Ovary (tissue), 9 donors: ENCODE data around the gene BTF3. TPM values are rescaled to one million over a fixed set of nuclear protein-coding genes. Genes with fewer than 3 reads are reported as not detected.
"Not testable (repeated sequence)": the region's sequence is repeated elsewhere in the genome, so short reads cannot be mapped to it uniquely, and the experiment has no call there.

Source experiments
- DNase-seq, 5 donors: peaks; one replicate each; pipeline ENCODE4 v3.0.0-alpha.2; 2019 to 2020
- H3K27ac ChIP-seq, 2 donors: fragments of 200-600 bp; one replicate each; pipeline versions ENCODE4 v1.5.1 to v1.8.0; 2019 to 2022
- H3K27me3 ChIP-seq: fragments of 200-600 bp; one replicate; pipeline ENCODE4 v1.8.0; 2022
- H3K36me3 ChIP-seq: fragments of 200-600 bp; sonication (generic); one replicate; pipeline ENCODE4 v1.5.1; 2019
- H3K4me1 ChIP-seq: one replicate; pipeline ENCODE4 v1.8.1; 2013; ENCODE audit warnings: mild to moderate bottlenecking, moderate library complexity; ENCODE audit not compliant: insufficient read depth
- H3K4me3 ChIP-seq: fragments of 200-600 bp; sonication (generic); one replicate; pipeline ENCODE4 v1.5.1; 2017
- H3K9me3 ChIP-seq, 2 donors: fragments of 200-600 bp in 1 of 2; sonication (generic) in 1 of 2; one replicate each; pipeline versions ENCODE4 v1.5.1 to v1.8.1; 2013 to 2019; ENCODE audit warnings: mild to moderate bottlenecking in 1 of 2, moderate library complexity in 1 of 2
- EP300 ChIP-seq: sonication (generic); formaldehyde crosslinking; IDR thresholded peaks from one replicate; pipeline ENCODE4 v1.6.1; 2017; ENCODE audit warnings: antibody characterized with exemption
- POLR2A ChIP-seq: fragments of 450-650 bp; IDR thresholded peaks from one replicate; pipeline ENCODE4 v1.6.1; 2017; ENCODE audit warnings: antibody characterized with exemption, mild to moderate bottlenecking, moderate library complexity
- WGBS, 3 donors: extraction: QIAGEN DNeasy Blood & Tissue Kit in 1 of 3; methylation state at CpG; one replicate each; pipeline versions ENCODE4 v1.1.5 to v1.1.7; 2013 to 2017; 5-methylcytosine and 5-hydroxymethylcytosine counted together
- intact Hi-C, 4 donors: fragments of 100-400 bp; cut with DNase I; formaldehyde crosslinking; loops; one replicate each; pipeline versions ENCODE4 v1.11.0 to v1.15.1; 2022 to 2023
- polyA plus RNA-seq, 2 donors: library from polyadenylated mRNA; stranded (reverse); fragments of 200-250 nt in 1 of 2; fragments of 350-450 nt in 1 of 2; fragmentation: Illumina TruSeq in 1 of 2; extraction: RNeasy Lipid Tissue Mini Kit (QIAGEN cat#74804) in 1 of 2; gene quantifications; one replicate each; pipeline ENCODE4 v1.2.3, GENCODE V29; 2013 to 2014
- total RNA-seq, 7 donors: library from RNA; depleted of rRNA in 2 of 7; stranded (reverse); fragments of >200 nt in 2 of 7; fragmentation: NEBNext Ultra II Directional in 3 of 7; extraction: Animal tissue kit (Norgen Biotek cat#: 25700) in 3 of 7; gene quantifications; one replicate each; pipeline versions ENCODE4 v1.1.0 to v1.2.4, GENCODE V29; 2016 to 2023
- TF ChIP-seq, protein P1 (sequence below), 3 donors: fragments of 450-650 bp in 2 of 3; fragments of 200-600 bp in 1 of 3; IDR thresholded peaks; one replicate each; pipeline versions ENCODE4 v1.5.1 to v1.8.0; 2016 to 2022; ENCODE audit warnings: antibody characterized with exemption in 3 of 3, mild to moderate bottlenecking in 1 of 3
- donor health status: DM: no; HTN: no; CAD: no; lungs with moderate emphysema.
- donor health status: DM: no; HTN: no; CAD: no.
- donor health status: Bipolar disorder and iron deficiency.
- donor health status: DM: yes; HTN: yes; CAD: no.
- donor health status: DM: no; HTN: no; CAD: no.
- donor health status: DM: yes; HTN: yes; CAD: no.

Gene BTF3
- total and polyA plus RNA-seq, 9 donors: 648 to 1,776 (median 975) TPM

DNA sequence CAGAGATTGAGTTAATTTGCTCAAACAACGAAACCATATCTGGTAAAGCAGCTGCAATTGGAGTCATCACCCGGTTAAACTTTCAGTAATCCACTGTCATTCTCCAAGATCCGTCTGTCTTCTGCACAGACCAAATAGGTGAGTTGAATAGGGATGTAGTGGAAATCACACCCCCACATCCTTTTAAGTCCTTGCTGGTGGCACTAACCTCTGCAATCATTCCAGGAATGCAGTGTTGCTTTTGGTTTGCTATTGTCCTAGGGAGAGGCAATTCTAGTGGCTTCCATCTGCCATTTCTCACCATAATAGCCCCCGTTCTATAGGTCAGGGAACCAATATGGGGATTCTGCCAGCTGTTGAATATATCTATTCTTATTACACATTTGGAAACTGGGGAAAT lies 14.6 kb upstream of the BTF3 start:
- Histone ChIP-seq H3K36me3 (no peaks in the 10 kb centered on the region), H3K4me3 (no peak overlapping the region), H3K27ac (no peak overlapping the region), H3K9me3 (no peaks in the 10 kb centered on the region), H3K4me1 (no peaks in the 10 kb centered on the region), H3K27me3 (no peaks in the 10 kb centered on the region)
- intact Hi-C loops: no loop called here
- DNase-seq: no peak
- TF ChIP-seq EP300: no peak
- TF ChIP-seq, protein P1, sequence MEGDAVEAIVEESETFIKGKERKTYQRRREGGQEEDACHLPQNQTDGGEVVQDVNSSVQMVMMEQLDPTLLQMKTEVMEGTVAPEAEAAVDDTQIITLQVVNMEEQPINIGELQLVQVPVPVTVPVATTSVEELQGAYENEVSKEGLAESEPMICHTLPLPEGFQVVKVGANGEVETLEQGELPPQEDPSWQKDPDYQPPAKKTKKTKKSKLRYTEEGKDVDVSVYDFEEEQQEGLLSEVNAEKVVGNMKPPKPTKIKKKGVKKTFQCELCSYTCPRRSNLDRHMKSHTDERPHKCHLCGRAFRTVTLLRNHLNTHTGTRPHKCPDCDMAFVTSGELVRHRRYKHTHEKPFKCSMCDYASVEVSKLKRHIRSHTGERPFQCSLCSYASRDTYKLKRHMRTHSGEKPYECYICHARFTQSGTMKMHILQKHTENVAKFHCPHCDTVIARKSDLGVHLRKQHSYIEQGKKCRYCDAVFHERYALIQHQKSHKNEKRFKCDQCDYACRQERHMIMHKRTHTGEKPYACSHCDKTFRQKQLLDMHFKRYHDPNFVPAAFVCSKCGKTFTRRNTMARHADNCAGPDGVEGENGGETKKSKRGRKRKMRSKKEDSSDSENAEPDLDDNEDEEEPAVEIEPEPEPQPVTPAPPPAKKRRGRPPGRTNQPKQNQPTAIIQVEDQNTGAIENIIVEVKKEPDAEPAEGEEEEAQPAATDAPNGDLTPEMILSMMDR (IDR thresholded peaks at IDR 0.05): no peak
- TF ChIP-seq POLR2A: no peak
- WGBS, 3 donors: 74 to 82% (median 78%) methylated on average over 4 of the region's 4 CpGs

DNA sequence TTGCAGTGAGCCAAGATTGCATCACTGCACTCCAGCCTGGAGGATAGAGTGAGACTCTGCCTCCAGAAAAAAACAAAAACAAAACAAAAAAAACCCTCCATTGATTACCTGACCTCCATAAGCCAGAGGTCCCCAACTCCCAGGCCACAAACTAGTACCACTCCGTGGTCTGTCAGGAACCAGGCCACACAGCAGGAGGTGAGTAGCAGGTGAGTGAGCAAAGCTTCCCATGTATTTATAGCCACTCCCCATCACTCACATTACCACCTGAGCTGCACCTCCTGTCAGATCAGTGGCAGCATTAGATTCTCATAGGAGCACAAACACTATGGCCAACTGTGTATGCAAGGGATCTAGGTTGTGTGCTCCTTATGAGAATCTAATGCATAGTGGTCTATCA lies 13.7 kb upstream of the BTF3 start:
- TF ChIP-seq POLR2A: no peak
- TF ChIP-seq, protein P1 (IDR thresholded peaks at IDR 0.05): no peak
- TF ChIP-seq EP300: no peak
- WGBS, 3 donors: 68 to 81% (median 79%) methylated on average over 1 of the region's 1 CpG
- DNase-seq: no peak
- no peaks in the 10 kb centered on the region for H3K4me1 ChIP-seq
- intact Hi-C loops: no loop called here
- H3K4me3 ChIP-seq: no peak overlapping the region
- no peaks in the 10 kb centered on the region for H3K9me3 ChIP-seq
- no peaks in the 10 kb centered on the region for H3K27me3 ChIP-seq
- H3K36me3 ChIP-seq: no peaks in the 10 kb centered on the region
- H3K27ac ChIP-seq: no peak overlapping the region

DNA sequence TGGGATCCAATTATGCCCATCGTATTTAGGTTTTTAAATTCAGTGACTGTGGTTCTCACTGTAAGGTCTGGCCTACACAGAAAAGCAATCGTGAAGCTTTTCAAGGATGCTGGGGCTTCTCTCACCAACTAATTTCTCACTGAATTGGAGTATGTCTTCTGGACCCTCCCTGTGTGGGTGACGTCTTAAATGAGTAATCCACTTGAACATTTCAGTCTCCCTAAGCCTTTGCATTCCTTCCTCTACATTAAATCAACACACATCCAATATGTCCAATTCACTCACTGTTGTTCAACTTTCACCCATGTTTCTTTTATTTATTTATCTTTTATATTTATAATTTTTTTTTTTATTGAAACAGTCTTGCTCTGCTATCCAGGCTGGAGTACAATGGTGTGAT lies 12.5 kb upstream of the BTF3 start:
- Histone ChIP-seq H3K36me3 (no peaks in the 10 kb centered on the region), H3K4me1 (no peaks in the 10 kb centered on the region), H3K9me3 (no peaks in the 10 kb centered on the region), H3K27me3 (no peaks in the 10 kb centered on the region), H3K27ac (no peak overlapping the region), H3K4me3 (no peak overlapping the region)
- WGBS, 3 donors: 85 to 88% (median 85%) methylated on average over 3 of the region's 3 CpGs
- TF ChIP-seq POLR2A (no peak), EP300 (no peak)
- TF ChIP-seq, protein P1 (IDR thresholded peaks at IDR 0.05): no peak
- intact Hi-C loops: no loop called here
- no peak for DNase-seq

DNA sequence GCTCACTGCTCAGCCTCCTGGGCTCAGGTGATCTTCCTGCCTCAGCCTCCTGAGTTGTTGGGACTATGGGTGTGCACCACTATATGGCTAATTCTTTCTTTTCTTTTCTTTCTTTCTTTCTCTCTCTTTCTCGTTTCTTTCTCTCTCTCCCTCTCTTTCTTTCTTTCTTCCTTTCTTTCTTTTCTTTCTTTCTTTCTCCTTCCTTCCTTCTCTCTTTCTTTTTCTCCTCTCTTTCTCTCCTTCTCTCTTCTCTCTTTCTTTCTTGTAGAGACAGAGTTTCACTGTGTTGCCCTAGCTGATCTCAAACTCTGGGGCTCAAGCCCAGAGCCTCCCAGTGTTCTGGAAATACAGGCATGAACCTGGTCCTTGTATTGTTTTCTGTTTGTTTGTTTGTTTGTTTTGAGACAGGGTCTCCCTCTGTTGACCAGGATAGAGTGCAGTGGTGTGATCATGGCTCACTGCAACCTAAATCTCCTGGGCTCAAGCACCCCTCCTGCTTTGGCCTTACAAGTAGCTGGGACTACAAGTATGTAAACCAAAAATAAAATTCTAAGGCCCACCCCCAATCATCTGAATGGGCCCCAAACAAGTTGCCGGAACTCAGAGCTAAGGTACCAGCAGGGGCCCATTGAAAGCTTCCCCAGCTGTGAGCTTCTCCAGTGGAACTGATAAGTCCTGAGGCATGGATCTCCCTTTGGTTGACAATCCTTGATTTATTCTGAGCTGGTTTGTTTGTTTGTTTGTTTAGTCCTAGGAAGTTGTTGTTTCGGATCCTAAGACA lies 11.9 kb upstream of the BTF3 start:
- Histone ChIP-seq H3K4me3 (no peak overlapping the region), H3K4me1 (no peaks in the 10 kb centered on the region), H3K27me3 (no peaks in the 10 kb centered on the region), H3K9me3 (no peaks in the 10 kb centered on the region), H3K27ac (no peak overlapping the region), H3K36me3 (no peaks in the 10 kb centered on the region)
- intact Hi-C loops: no loop called here
- WGBS, 3 donors: 50 to 67% (median 65%) methylated on average over 3 of the region's 3 CpGs
- DNase-seq: no peak
- TF ChIP-seq POLR2A (no peak), EP300 (no peak)

DNA sequence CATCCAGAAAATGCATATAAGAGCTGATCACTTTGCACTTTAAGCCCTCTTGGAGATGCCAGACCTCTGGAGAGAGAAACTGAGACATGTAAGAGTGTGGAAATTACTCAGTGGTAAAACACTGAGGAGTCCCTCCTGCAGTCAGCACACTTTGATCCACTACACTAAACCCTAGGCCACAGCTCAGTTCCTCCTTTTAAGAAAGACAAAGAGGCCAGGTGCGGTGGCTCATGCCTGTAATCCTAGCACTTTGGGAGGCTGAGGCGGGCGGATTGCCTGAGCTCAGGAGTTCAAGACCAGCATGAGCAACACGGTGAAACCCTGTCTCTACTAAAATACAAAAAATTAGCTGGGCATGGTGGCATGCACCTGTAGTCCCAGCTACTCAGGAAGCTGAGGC lies 11.0 kb upstream of the BTF3 start:
- WGBS, 3 donors: 53 to 59% (median 58%) methylated on average over 4 of the region's 4 CpGs
- H3K27me3 ChIP-seq, H3K36me3 ChIP-seq, H3K4me3 ChIP-seq, H3K4me1 ChIP-seq, DNase-seq, intact Hi-C loops, H3K9me3 ChIP-seq, H3K27ac ChIP-seq: not testable (repeated sequence)
